ENCODE results near the gene SPSB2. TPM values are rescaled to one million over a fixed set of nuclear protein-coding genes. Genes with fewer than 3 reads are reported as not detected.

Gene SPSB2
- polyA plus RNA-seq, 1 experiment = 2.6 TPM

GRCh38 chr12:6845395-6845794 is 27.7 kb downstream of the SPSB2 start:
- ChIA-PET POLR2A (no interaction called here), CTCF (interaction anchor here (1.0 to 1.4 kb wide), 2 partner anchors 10 kb away, joined by 3 to 5 read pairs; no protein-coding TSS in a partner anchor)
- Histone ChIP-seq H3K9me3 (ENCODE audit: control insufficient read depth, insufficient read depth, low read length) (no peaks in the 10 kb centered on the region), H3K27ac (ENCODE audit: low read depth, low read length) (no peak overlapping the region), H3K4me3 (ENCODE audit: low read depth, low read length) (no peak overlapping the region), H3K27me3 (ENCODE audit: control insufficient read depth, insufficient read depth, low read length) (no peaks in the 10 kb centered on the region)
- no peak for TF ChIP-seq CTCF (IDR thresholded peaks at IDR 0.05; ENCODE audit: low read depth, low read length)
- DNase-seq (ENCODE audit: low read depth, low spot score) = no peak

GRCh38 chr12:6843118-6843902 is 29.8 kb downstream of the SPSB2 start:
- ChIA-PET POLR2A (interaction anchor here (0.8 to 2.3 kb wide), 2 partner anchors 8 kb away, joined by 4 to 7 read pairs; partner anchors contain the start of gene CDCA3), CTCF (interaction anchor here (0.6 to 1.5 kb wide), 2 partner anchors 65 to 90 kb away, joined by 3 to 4 read pairs; partner anchors contain the start of gene MLF2)
- TF ChIP-seq CTCF (IDR thresholded peaks at IDR 0.05; ENCODE audit: low read depth, low read length) = no peak
- Histone ChIP-seq H3K27me3 (ENCODE audit: control insufficient read depth, insufficient read depth, low read length) (no peaks in the 10 kb centered on the region), H3K4me3 (ENCODE audit: low read depth, low read length) (no peak overlapping the region), H3K27ac (ENCODE audit: low read depth, low read length) (peak overlapping the region; percentile 2), H3K9me3 (ENCODE audit: control insufficient read depth, insufficient read depth, low read length) (no peaks in the 10 kb centered on the region)
- no peak for DNase-seq (ENCODE audit: low read depth, low spot score)

GRCh38 chr12:6842075-6842474 is 31.0 kb downstream of the SPSB2 start:
- Histone ChIP-seq H3K4me3 (ENCODE audit: low read depth, low read length) (no peak overlapping the region), H3K27me3 (ENCODE audit: control insufficient read depth, insufficient read depth, low read length) (no peaks in the 10 kb centered on the region), H3K27ac (ENCODE audit: low read depth, low read length) (no peak overlapping the region), H3K9me3 (ENCODE audit: control insufficient read depth, insufficient read depth, low read length) (no peaks in the 10 kb centered on the region; the same call in 1 of the 2 replicates)
- TF ChIP-seq CTCF (IDR thresholded peaks at IDR 0.05; ENCODE audit: low read depth, low read length) = no peak
- no peak for DNase-seq (ENCODE audit: low read depth, low spot score)
- CTCF ChIA-PET = interaction anchor here (0.9 to 1.2 kb wide), 2 partner anchors 8 to 28 kb away, joined by 3 read pairs; no protein-coding TSS in a partner anchor
- POLR2A ChIA-PET = interaction anchor here (0.6 to 3.3 kb wide), 3 partner anchors 9 to 1116 kb away, joined by 3 to 14 read pairs (median 7); partner anchors contain the start of genes CDCA3 and P3H3

- H3K9me3 ChIP-seq (ENCODE audit: control insufficient read depth, insufficient read depth, low read length) = no peaks in the 10 kb centered on the region; the same call in 1 of the 2 replicates
- no peak within 1 kb of the TSS for H3K27ac ChIP-seq (ENCODE audit: low read depth, low read length)
- CTCF ChIA-PET = interaction anchor here (1.7 to 1.8 kb wide), 2 partner anchors 29 to 87 kb away, joined by 4 to 8 read pairs; partner anchors contain the start of gene MLF2
- H3K27me3 ChIP-seq (ENCODE audit: control insufficient read depth, insufficient read depth, low read length) = no peaks in the 10 kb centered on the region
- no peak for DNase-seq (ENCODE audit: low read depth, low spot score)
- TF ChIP-seq CTCF (IDR thresholded peaks at IDR 0.05; ENCODE audit: low read depth, low read length) = no peak
- no peak within 1 kb of the TSS for H3K4me3 ChIP-seq (ENCODE audit: low read depth, low read length)
- POLR2A ChIA-PET = interaction anchor here (0.7 to 3.3 kb wide), 3 partner anchors 10 to 19 kb away, joined by 3 to 14 read pairs (median 6); partner anchors contain the start of genes CDCA3, GPR162, P3H3 and USP5
Observed at GRCh38 chr12:6840761-6841515, 32.2 kb downstream of the SPSB2 start, which contains the start of gene GNB3. Gene GNB3 (plus strand): TSS chr12:6840925. CDS start chr12:6841288, 363 bp downstream.

All from AG04450 (cell line).